LNCaP clone FGC (cell line): ENCODE measurements around the gene CPXM2.

Experiments used
- DNase-seq: peaks from one replicate; pipeline ENCODE4 v3.0.0-alpha.2; 2011; ENCODE audit warnings: low read depth
- H3K4me3 ChIP-seq: 2 replicates; pipeline ENCODE4 v1.5.1; 2011; ENCODE audit warnings: mild to moderate bottlenecking, low read depth, low read length, control low read depth
- CTCF ChIP-seq: IDR thresholded peaks from 2 replicates; pipeline ENCODE4 v1.5.1; 2012; ENCODE audit warnings: mild to moderate bottlenecking; ENCODE audit not compliant: control insufficient read depth, insufficient read depth; ENCODE audit errors: extremely low read depth

The CPXM2 gene

GRCh38 chr10:123930340-123931001 lies 38.9 kb upstream of the CPXM2 start:
- no peak overlapping the region for H3K4me3 ChIP-seq
- no peak for DNase-seq
- TF ChIP-seq CTCF, result no peak

DNA sequence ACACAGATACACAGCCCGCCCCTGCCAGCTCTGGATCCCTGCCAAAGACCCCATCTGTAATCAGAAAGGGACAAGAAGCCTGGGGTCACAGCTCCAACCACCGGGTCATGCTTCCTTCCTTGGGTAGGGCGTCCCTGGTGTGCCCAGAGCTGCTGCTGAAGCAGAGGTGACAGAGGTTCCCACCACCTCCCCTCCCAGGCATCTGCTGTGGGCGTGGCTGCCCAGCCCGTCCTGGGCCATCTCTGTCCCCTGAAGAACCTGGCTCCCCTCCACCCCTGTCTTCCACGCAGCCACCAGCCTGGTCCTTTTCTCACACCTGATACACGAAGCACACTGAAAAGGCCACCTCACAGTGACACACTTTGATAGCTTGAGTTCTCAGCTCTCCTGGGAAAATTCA lies 38.2 kb upstream of the CPXM2 start:
- no peak overlapping the region for H3K4me3 ChIP-seq
- no peak for DNase-seq
- no peak for TF ChIP-seq CTCF

- no peak for TF ChIP-seq CTCF
- DNase-seq, result no peak
- no peak overlapping the region for H3K4me3 ChIP-seq
These were observed 36.8 kb upstream of the CPXM2 start for GRCh38 chr10:123928427-123928826.

GRCh38 chr10:123926401-123927264 lies 35.0 kb upstream of the CPXM2 start:
- TF ChIP-seq CTCF, result no peak
- DNase-seq, result no peak
- no peak overlapping the region for H3K4me3 ChIP-seq

DNA sequence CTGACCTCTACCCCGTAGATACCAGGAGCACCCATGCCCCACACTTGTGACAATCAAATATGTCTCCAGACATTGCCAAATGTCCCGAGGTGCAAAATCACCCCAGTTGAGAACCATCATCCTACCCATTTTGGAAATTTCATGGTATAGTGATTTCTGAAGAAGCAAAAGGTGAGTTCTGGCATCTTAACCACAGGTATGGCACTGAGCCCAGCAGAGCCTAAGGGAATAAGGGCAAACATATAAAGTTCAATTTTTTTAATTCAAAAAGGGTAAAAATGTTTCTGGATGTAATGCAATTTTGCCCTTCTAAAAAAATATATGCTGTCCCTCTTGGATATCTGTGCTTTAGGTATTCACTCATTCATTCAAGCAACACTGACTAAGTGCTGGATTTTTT lies 30.5 kb upstream of the CPXM2 start:
- no peak overlapping the region for H3K4me3 ChIP-seq
- no peak for TF ChIP-seq CTCF
- no peak for DNase-seq

DNA sequence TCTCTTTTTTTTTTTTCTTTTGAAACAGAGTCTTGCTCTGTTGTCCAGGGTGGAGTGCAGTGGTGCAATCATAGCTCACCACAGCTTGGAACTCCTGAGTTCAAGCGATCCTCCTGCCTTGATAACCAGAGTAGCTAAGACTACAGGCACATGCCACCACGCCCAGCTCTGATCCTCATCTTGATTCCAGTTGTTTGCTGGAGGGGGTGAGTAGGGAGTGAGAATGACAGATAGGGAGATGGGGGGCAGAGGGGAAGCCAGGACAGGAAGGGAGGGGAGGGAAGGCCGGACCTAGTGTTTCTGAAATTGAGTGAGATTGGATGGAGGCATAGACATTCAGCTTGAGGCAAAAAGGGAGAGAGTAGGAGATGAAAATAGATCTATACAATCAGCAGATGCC lies 25.2 kb upstream of the CPXM2 start:
- no peak overlapping the region for H3K4me3 ChIP-seq
- TF ChIP-seq CTCF, result no peak
- no peak for DNase-seq
